ENCODE data around the gene RAPGEF2. TPM values are rescaled to one million over a fixed set of nuclear protein-coding genes. Genes with fewer than 3 reads are reported as not detected.
"Not testable (repeated sequence)": the region's sequence is repeated elsewhere in the genome, so short reads cannot be mapped to it uniquely, and the experiment has no call there.

Gene RAPGEF2
- total and polyA plus RNA-seq, 7 experiments from 2014 or later = 0.72 to 35.2 (median 20.7) TPM

- H3K27ac ChIP-seq (ENCODE audit: low read depth, low read length); H3K27ac Mint-ChIP-seq; H3K36me3 Mint-ChIP-seq; H3K4me1 Mint-ChIP-seq; H3K4me1 ChIP-seq (ENCODE audit: control insufficient read depth in 2 of 2, insufficient read depth in 2 of 2, low read length in 2 of 2); H3K27me3 Mint-ChIP-seq; CTCF ChIA-PET; DNase-seq; H3K4me3 ChIP-seq (ENCODE audit: low read length); H3K4me3 Mint-ChIP-seq; H3K36me3 ChIP-seq (ENCODE audit: control insufficient read depth in 2 of 3, insufficient read depth in 3 of 3, low read length in 3 of 3); H3K27me3 ChIP-seq (ENCODE audit: control insufficient read depth in 2 of 2, insufficient read depth in 2 of 2, low read length in 2 of 2); intact Hi-C loops (cut with micrococcal nuclease); POLR2A ChIA-PET; H3K9me3 Mint-ChIP-seq; H3K9me3 ChIP-seq (ENCODE audit: control insufficient read depth in 2 of 3, low read length in 3 of 3); ATAC-seq: not testable (repeated sequence)
These were observed 34.7 kb upstream of the RAPGEF2 start for GRCh38 chr4:159068139-159068538.

- Mint-ChIP-seq H3K36me3 (no peaks in the 10 kb centered on the region), H3K4me3 (no peak overlapping the region), H3K27me3 (no peaks in the 10 kb centered on the region), H3K27ac (no peak overlapping the region), H3K4me1 (peaks cover 0 to 9% (median 0%) of the 10 kb centered on the region in 7 donors), H3K9me3 (no peaks in the 10 kb centered on the region)
- DNase-seq = no peak
- Histone ChIP-seq H3K4me1 (ENCODE audit: control insufficient read depth in 2 of 2, insufficient read depth in 2 of 2, low read length in 2 of 2) (no peaks in the 10 kb centered on the region), H3K36me3 (ENCODE audit: control insufficient read depth in 2 of 3, insufficient read depth in 3 of 3, low read length in 3 of 3) (no peaks in the 10 kb centered on the region), H3K27me3 (ENCODE audit: control insufficient read depth in 2 of 2, insufficient read depth in 2 of 2, low read length in 2 of 2) (no peaks in the 10 kb centered on the region), H3K9me3 (ENCODE audit: control insufficient read depth in 2 of 3, low read length in 3 of 3) (no peaks in the 10 kb centered on the region), H3K4me3 (ENCODE audit: low read length) (no peak overlapping the region), H3K27ac (ENCODE audit: low read depth, low read length) (no peak overlapping the region)
- ChIA-PET POLR2A (no interaction called here), CTCF (no interaction called here)
- intact Hi-C loops (cut with micrococcal nuclease) = no loop called here
- no peak for ATAC-seq
These were observed 33.0 kb upstream of the RAPGEF2 start for GRCh38 chr4:159069922-159070321.

DNA sequence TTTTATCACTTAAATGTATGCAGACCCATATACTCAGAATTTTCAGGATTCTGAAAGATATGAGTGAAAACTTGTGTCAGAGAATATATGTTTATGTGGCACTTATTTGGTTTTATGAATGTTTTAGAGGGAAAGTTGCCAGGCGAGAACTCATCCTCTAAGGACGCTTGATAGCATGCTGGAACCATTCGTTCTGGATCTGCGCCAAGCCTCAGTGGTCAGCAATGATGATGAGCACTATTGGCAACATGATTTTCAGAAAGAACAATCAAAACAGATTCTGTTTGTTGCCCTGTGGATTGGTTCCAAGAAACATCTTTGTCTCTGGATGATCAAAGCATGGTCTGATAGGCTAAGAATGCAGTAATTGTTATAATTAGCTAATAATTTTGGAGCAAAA is 32.1 kb upstream of the RAPGEF2 start:
- H3K27me3 Mint-ChIP-seq = no peaks in the 10 kb centered on the region
- no peak overlapping the region for H3K27ac Mint-ChIP-seq
- ATAC-seq = no peak
- no peak for DNase-seq
- Histone ChIP-seq H3K27me3 (ENCODE audit: control insufficient read depth in 2 of 2, insufficient read depth in 2 of 2, low read length in 2 of 2) (no peaks in the 10 kb centered on the region), H3K9me3 (ENCODE audit: control insufficient read depth in 2 of 3, low read length in 3 of 3) (no peaks in the 10 kb centered on the region), H3K27ac (ENCODE audit: low read depth, low read length) (no peak overlapping the region), H3K4me1 (ENCODE audit: control insufficient read depth in 2 of 2, insufficient read depth in 2 of 2, low read length in 2 of 2) (no peaks in the 10 kb centered on the region), H3K36me3 (ENCODE audit: control insufficient read depth in 2 of 3, insufficient read depth in 3 of 3, low read length in 3 of 3) (no peaks in the 10 kb centered on the region), H3K4me3 (ENCODE audit: low read length) (no peak overlapping the region)
- intact Hi-C loops (cut with micrococcal nuclease) = no loop called here
- peaks cover 0 to 12% (median 0%) of the 10 kb centered on the region in 7 donors for H3K4me1 Mint-ChIP-seq
- no peak overlapping the region for H3K4me3 Mint-ChIP-seq
- ChIA-PET POLR2A (no interaction called here), CTCF (no interaction called here)
- no peaks in the 10 kb centered on the region for H3K36me3 Mint-ChIP-seq
- H3K9me3 Mint-ChIP-seq = no peaks in the 10 kb centered on the region

DNA sequence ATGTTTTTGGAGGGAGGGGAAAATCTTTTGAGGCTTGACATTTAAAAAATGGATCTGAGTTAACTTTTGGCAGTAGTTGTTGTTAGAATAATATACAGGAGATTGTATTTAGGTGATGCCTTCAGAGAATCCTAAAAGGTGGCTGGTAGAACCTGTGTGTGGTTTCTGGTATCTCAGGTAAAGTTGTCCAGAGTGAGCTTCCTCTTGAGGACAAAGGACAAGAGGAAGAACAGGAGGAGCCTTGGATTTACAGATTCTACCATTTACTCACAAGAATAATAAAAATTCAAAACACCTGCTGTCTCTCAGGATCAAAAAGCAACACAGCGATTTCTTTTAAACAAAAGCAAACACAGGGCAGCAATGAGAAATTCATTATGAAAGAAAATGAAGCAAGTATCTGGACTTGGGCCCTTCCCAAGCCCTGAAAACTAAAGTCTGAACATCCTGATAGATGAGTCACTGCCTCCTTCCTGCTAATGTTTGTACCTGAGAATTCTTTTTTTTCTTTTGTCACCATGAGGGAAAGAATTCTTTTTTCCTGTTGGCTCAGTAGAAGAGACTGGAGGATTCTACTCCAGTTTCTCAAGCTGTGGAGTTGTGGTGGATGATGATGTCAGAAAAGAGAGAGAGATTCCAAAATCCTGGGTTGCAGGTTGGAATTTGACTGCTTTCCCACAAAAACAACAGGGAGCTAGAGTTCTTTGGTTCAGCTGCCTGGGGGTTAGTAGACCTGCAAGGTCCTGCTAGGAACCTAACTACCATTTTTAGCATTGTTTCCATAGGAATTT is 31.5 kb upstream of the RAPGEF2 start:
- Histone ChIP-seq H3K27me3 (ENCODE audit: control insufficient read depth in 2 of 2, insufficient read depth in 2 of 2, low read length in 2 of 2) (no peaks in the 10 kb centered on the region), H3K4me3 (ENCODE audit: low read length) (no peak overlapping the region), H3K9me3 (ENCODE audit: control insufficient read depth in 2 of 3, low read length in 3 of 3) (no peaks in the 10 kb centered on the region), H3K4me1 (ENCODE audit: control insufficient read depth in 2 of 2, insufficient read depth in 2 of 2, low read length in 2 of 2) (no peaks in the 10 kb centered on the region), H3K27ac (ENCODE audit: low read depth, low read length) (no peak overlapping the region), H3K36me3 (ENCODE audit: control insufficient read depth in 2 of 3, insufficient read depth in 3 of 3, low read length in 3 of 3) (no peaks in the 10 kb centered on the region)
- ATAC-seq = no peak
- intact Hi-C loops (cut with micrococcal nuclease) = no loop called here
- H3K36me3 Mint-ChIP-seq = no peaks in the 10 kb centered on the region
- DNase-seq = no peak
- no peaks in the 10 kb centered on the region for H3K27me3 Mint-ChIP-seq
- no peaks in the 10 kb centered on the region for H3K9me3 Mint-ChIP-seq
- no peak overlapping the region for H3K27ac Mint-ChIP-seq
- no peak overlapping the region for H3K4me3 Mint-ChIP-seq
- ChIA-PET POLR2A (no interaction called here), CTCF (interaction anchor here (0.6 kb wide), 1 partner anchor 169 kb away, joined by 3 read pairs; no protein-coding TSS in a partner anchor)
- H3K4me1 Mint-ChIP-seq = peaks cover 0 to 14% (median 0%) of the 10 kb centered on the region in 7 donors

DNA sequence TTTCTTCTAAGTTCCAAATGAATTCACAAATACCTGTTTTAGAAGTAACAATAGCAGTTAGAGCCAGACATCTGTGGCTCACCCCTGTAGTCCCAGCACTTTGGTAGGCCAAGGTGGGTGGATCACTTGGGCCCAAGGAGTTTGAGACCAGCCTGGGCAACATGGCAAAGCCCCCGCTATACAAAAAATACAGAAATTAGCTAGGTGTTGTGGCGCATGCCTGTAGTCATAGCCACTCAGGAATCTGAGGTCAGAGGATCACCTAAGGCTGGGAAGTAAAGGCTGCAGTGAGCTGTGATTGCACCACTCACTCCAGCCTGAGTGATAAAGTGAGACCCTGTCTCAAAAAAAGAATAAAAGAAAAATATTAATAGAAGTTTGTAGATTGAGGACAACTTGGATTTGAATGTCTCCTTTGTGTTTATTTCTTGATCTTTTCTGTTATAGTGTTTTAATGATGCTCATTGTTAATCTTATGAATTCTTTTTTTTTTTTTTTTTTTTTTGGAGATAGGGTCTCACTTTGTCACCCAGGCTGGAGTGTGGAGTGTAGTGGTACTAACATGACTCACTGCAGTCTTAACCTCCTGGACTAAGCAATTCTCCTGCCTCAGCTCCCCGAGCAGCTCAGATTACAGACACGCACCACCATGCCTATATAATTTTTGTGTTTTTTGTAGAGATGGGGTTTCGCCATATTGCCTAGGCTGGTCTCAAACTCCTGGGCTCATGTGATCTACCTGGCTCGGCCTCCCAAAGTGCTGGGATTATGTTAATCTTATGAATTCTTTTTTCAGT is 30.7 kb upstream of the RAPGEF2 start:
- Mint-ChIP-seq H3K4me1 (peaks cover 0 to 16% (median 0%) of the 10 kb centered on the region in 7 donors), H3K27me3 (no peaks in the 10 kb centered on the region), H3K4me3 (no peak overlapping the region), H3K9me3 (no peaks in the 10 kb centered on the region), H3K27ac (no peak overlapping the region), H3K36me3 (no peaks in the 10 kb centered on the region)
- no peaks in the 10 kb centered on the region for H3K27me3 ChIP-seq (ENCODE audit: control insufficient read depth in 2 of 2, insufficient read depth in 2 of 2, low read length in 2 of 2)
- no peak overlapping the region for H3K4me3 ChIP-seq (ENCODE audit: low read length)
- H3K4me1 ChIP-seq (ENCODE audit: control insufficient read depth in 2 of 2, insufficient read depth in 2 of 2, low read length in 2 of 2) = no peaks in the 10 kb centered on the region
- H3K9me3 ChIP-seq (ENCODE audit: control insufficient read depth in 2 of 3, low read length in 3 of 3) = no peaks in the 10 kb centered on the region
- ChIA-PET POLR2A (no interaction called here), CTCF (interaction anchor here (0.6 kb wide), 1 partner anchor 168 kb away, joined by 3 read pairs; no protein-coding TSS in a partner anchor)
- intact Hi-C loops (cut with micrococcal nuclease) = no loop called here
- H3K27ac ChIP-seq (ENCODE audit: low read depth, low read length) = no peak overlapping the region
- ATAC-seq = no peak
- DNase-seq = no peak
- no peaks in the 10 kb centered on the region for H3K36me3 ChIP-seq (ENCODE audit: control insufficient read depth in 2 of 3, insufficient read depth in 3 of 3, low read length in 3 of 3)

GRCh38 chr4:159075531-159075932 is 27.3 kb upstream of the RAPGEF2 start:
- ATAC-seq (no peak), DNase-seq (no peak)
- no peaks in the 10 kb centered on the region for H3K9me3 ChIP-seq (ENCODE audit: control insufficient read depth in 2 of 3, low read length in 3 of 3)
- H3K36me3 ChIP-seq (ENCODE audit: control insufficient read depth in 2 of 3, insufficient read depth in 3 of 3, low read length in 3 of 3) = no peaks in the 10 kb centered on the region
- intact Hi-C loops (cut with micrococcal nuclease) = no loop called here
- H3K36me3 Mint-ChIP-seq = no peaks in the 10 kb centered on the region
- H3K27ac Mint-ChIP-seq = no peak overlapping the region
- H3K4me3 ChIP-seq (ENCODE audit: low read length) = no peak overlapping the region
- no peaks in the 10 kb centered on the region for H3K9me3 Mint-ChIP-seq
- H3K4me1 Mint-ChIP-seq = peaks cover 0 to 31% (median 8%) of the 10 kb centered on the region in 7 donors
- no peaks in the 10 kb centered on the region for H3K27me3 Mint-ChIP-seq
- no peaks in the 10 kb centered on the region for H3K27me3 ChIP-seq (ENCODE audit: control insufficient read depth in 2 of 2, insufficient read depth in 2 of 2, low read length in 2 of 2)
- no peak overlapping the region for H3K4me3 Mint-ChIP-seq
- POLR2A ChIA-PET = no interaction called here
- H3K27ac ChIP-seq (ENCODE audit: low read depth, low read length) = no peak overlapping the region
- CTCF ChIA-PET = no interaction called here
- H3K4me1 ChIP-seq (ENCODE audit: control insufficient read depth in 2 of 2, insufficient read depth in 2 of 2, low read length in 2 of 2) = peaks cover 0 to 3% of the 10 kb centered on the region in 2 donors
